IMR-90 (cell line): ENCODE measurements around the gene SLC12A4. TPM values are rescaled to one million over a fixed set of nuclear protein-coding genes. Genes with fewer than 3 reads are reported as not detected.

Experiments
- ATAC-seq: fragments of 200-7000 bp; cut with Tn5 transposase; 2 replicates; pipeline ENCODE4 v1.9.1; 2020; ENCODE audit warnings: low read depth, mild to moderate bottlenecking, moderate library complexity
- BruUV-seq: library from RNA; stranded (reverse); fragments of 400-500 nt; replicated peaks from 2 replicates; lab custom pipeline; 2021; lab: Mats Ljungman, UMichigan
- CTCF ChIA-PET: fragments of 300-600 bp; formaldehyde crosslinking; extraction: SDS; loops from one replicate; lab custom pipeline; 2021; ENCODE audit warnings: antibody characterized with exemption; lab: Yijun Ruan, JAX
- POLR2A ChIA-PET: fragments of 300-600 bp; sonication (Branson Sonifier 250); formaldehyde crosslinking; loops from one replicate; lab custom pipeline; 2022; ENCODE audit warnings: antibody characterized with exemption; ENCODE audit not compliant: unreplicated experiment; lab: Charles Lee
- DNase-seq: peaks from one replicate; pipeline ENCODE4 v3.0.0; 2013
- H2AFZ ChIP-seq: replicated peaks from 2 replicates; pipeline ENCODE3; 2013; ENCODE audit warnings: low read length, mild to moderate bottlenecking; ENCODE audit not compliant: poor library complexity
- H2AK5ac ChIP-seq: 2 replicates; pipeline ENCODE4 v1.6.1; 2013; ENCODE audit warnings: low read depth, low read length, inconsistent platforms
- H2AK9ac ChIP-seq: replicated peaks from 2 replicates; pipeline ENCODE3; 2013; ENCODE audit warnings: mild to moderate bottlenecking, low read depth, low read length, moderate library complexity; ENCODE audit not compliant: poor library complexity
- H2BK120ac ChIP-seq: 2 replicates; pipeline ENCODE4 v1.6.1; 2013; ENCODE audit warnings: low read depth, low read length, inconsistent platforms
- H2BK15ac ChIP-seq: 3 replicates; pipeline ENCODE4 v1.6.1; 2013; ENCODE audit warnings: low read depth, low read length, inconsistent platforms
- H2BK20ac ChIP-seq: 2 replicates; pipeline ENCODE4 v1.6.1; 2013; ENCODE audit warnings: low read depth, mild to moderate bottlenecking, inconsistent platforms, low read length, moderate library complexity
- H2BK5ac ChIP-seq: 2 replicates; pipeline ENCODE4 v1.6.1; 2013; ENCODE audit warnings: mild to moderate bottlenecking, low read depth, low read length, inconsistent platforms; ENCODE audit not compliant: poor library complexity, severe bottlenecking
- H3K14ac ChIP-seq: replicated peaks from 2 replicates; pipeline ENCODE4 v1.6.1; 2013; ENCODE audit warnings: low read depth, low read length, inconsistent platforms
- H3K18ac ChIP-seq: 2 replicates; pipeline ENCODE4 v1.6.1; 2013; ENCODE audit warnings: low read depth, low read length, control low read depth
- H3K23ac ChIP-seq: 2 replicates; pipeline ENCODE4 v1.6.1; 2013; ENCODE audit warnings: low read depth, low read length, inconsistent platforms
- H3K27ac ChIP-seq: 2 replicates; pipeline ENCODE4 v1.5.1; 2013; ENCODE audit warnings: mild to moderate bottlenecking, control low read depth, low read length; ENCODE audit not compliant: insufficient read depth
- H3K27me3 ChIP-seq: 2 replicates; pipeline ENCODE4 v1.6.1; 2013; ENCODE audit warnings: low read length; ENCODE audit not compliant: control insufficient read depth, insufficient read depth
- H3K36me3 ChIP-seq: 2 replicates; pipeline ENCODE4 v1.6.1; 2013; ENCODE audit warnings: low read length, mixed read lengths; ENCODE audit not compliant: control insufficient read depth, insufficient read depth
- H3K4ac ChIP-seq: 2 replicates; pipeline ENCODE4 v1.6.1; 2013; ENCODE audit warnings: low read depth, low read length, inconsistent platforms
- H3K4me1 ChIP-seq: 2 replicates; pipeline ENCODE4 v1.6.1; 2013; ENCODE audit warnings: low read length, mixed read lengths; ENCODE audit not compliant: control insufficient read depth, insufficient read depth
- H3K4me2 ChIP-seq: 2 replicates; pipeline ENCODE4 v1.6.1; 2013; ENCODE audit warnings: low read depth, mild to moderate bottlenecking, control low read depth, low read length, moderate library complexity
- H3K4me3 ChIP-seq: 2 replicates; pipeline ENCODE4 v1.5.1; 2013; ENCODE audit warnings: low read depth, mild to moderate bottlenecking, control low read depth, low read length, moderate library complexity; ENCODE audit not compliant: insufficient read depth
- H3K56ac ChIP-seq: 2 replicates; pipeline ENCODE4 v1.6.1; 2013; ENCODE audit warnings: low read length, inconsistent platforms; ENCODE audit not compliant: insufficient read depth; ENCODE audit errors: extremely low read depth
- H3K79me1 ChIP-seq, 2 experiments: 2 replicates each; pipeline ENCODE4 v1.6.1; 2013; ENCODE audit warnings: low read length in 2 of 2, inconsistent platforms in 1 of 2, low read depth in 1 of 2
- H3K9ac ChIP-seq: 2 replicates; pipeline ENCODE4 v1.6.1; 2013; ENCODE audit warnings: low read depth, low read length, control low read depth
- H3K9me1 ChIP-seq: 2 replicates; pipeline ENCODE4 v1.6.1; 2013; ENCODE audit warnings: low read length, inconsistent platforms; ENCODE audit not compliant: insufficient read depth
- H3K9me3 ChIP-seq: 2 replicates; pipeline ENCODE4 v1.6.1; 2013; ENCODE audit warnings: low read length; ENCODE audit not compliant: control insufficient read depth, insufficient read depth
- H4K20me1 ChIP-seq: 2 replicates; pipeline ENCODE4 v1.6.1; 2013; ENCODE audit warnings: low read length, inconsistent platforms; ENCODE audit not compliant: insufficient read depth
- H4K5ac ChIP-seq: 2 replicates; pipeline ENCODE4 v1.6.1; 2013; ENCODE audit warnings: mild to moderate bottlenecking, low read depth, low read length, control low read depth
- H4K8ac ChIP-seq, 2 experiments: 2 replicates each; pipeline ENCODE4 v1.6.1; 2013; ENCODE audit warnings: low read depth in 2 of 2, low read length in 2 of 2, control low read depth in 1 of 2, inconsistent platforms in 1 of 2
- H4K91ac ChIP-seq: 2 replicates; pipeline ENCODE4 v1.6.1; 2013; ENCODE audit warnings: low read depth, low read length, inconsistent platforms; ENCODE audit not compliant: insufficient read depth
- BHLHE40 ChIP-seq: fragments of 150-350 bp; IDR thresholded peaks from 2 replicates; pipeline ENCODE4 v1.6.1; 2016; ENCODE audit warnings: mild to moderate bottlenecking, low read depth, low read length
- CEBPB ChIP-seq: IDR thresholded peaks from 2 replicates; pipeline ENCODE4 v1.6.1; 2012; ENCODE audit warnings: low read depth, low read length, improper control_type of control experiment
- CHD1 ChIP-seq: IDR thresholded peaks from 2 replicates; pipeline ENCODE4 v1.6.1; 2012; ENCODE audit warnings: low read depth, low read length, improper control_type of control experiment
- CTCF ChIP-seq: conservative IDR thresholded peaks from 2 replicates; pipeline ENCODE4 v1.5.1; 2012; ENCODE audit warnings: mild to moderate bottlenecking, low read depth, low read length, improper control_type of control experiment
- FOS ChIP-seq: fragments of 150-350 bp; IDR thresholded peaks from 2 replicates; pipeline ENCODE4 v1.6.1; 2016; ENCODE audit warnings: low read depth, low read length
- MAFK ChIP-seq: IDR thresholded peaks from 2 replicates; pipeline ENCODE4 v1.6.1; 2012; ENCODE audit warnings: low read depth, low read length, improper control_type of control experiment
- MAZ ChIP-seq: IDR thresholded peaks from 2 replicates; pipeline ENCODE4 v1.6.1; 2012; ENCODE audit warnings: low read depth, mild to moderate bottlenecking, low read length, improper control_type of control experiment, moderate library complexity, borderline replicate concordance
- MXI1 ChIP-seq: IDR thresholded peaks from 2 replicates; pipeline ENCODE4 v1.6.1; 2012; ENCODE audit warnings: low read depth, mild to moderate bottlenecking, low read length, moderate library complexity, borderline replicate concordance
- NFE2L2 ChIP-seq: fragments of 150-350 bp; IDR thresholded peaks from 2 replicates; pipeline ENCODE4 v1.6.1; 2016; ENCODE audit warnings: low read depth, mild to moderate bottlenecking, low read length
- RAD21 ChIP-seq: IDR thresholded peaks from 2 replicates; pipeline ENCODE4 v1.6.1; 2012; ENCODE audit warnings: low read length, improper control_type of control experiment
- RCOR1 ChIP-seq: IDR thresholded peaks from 2 replicates; pipeline ENCODE4 v1.6.1; 2012; ENCODE audit warnings: mild to moderate bottlenecking, low read length, improper control_type of control experiment; ENCODE audit not compliant: insufficient replicate concordance
- RFX5 ChIP-seq: IDR thresholded peaks from 2 replicates; pipeline ENCODE4 v1.8.0; 2012; ENCODE audit warnings: low read depth, mild to moderate bottlenecking, low read length, moderate library complexity
- SMC3 ChIP-seq: fragments of 150-350 bp; IDR thresholded peaks from 2 replicates; pipeline ENCODE4 v1.6.1; 2016; ENCODE audit warnings: low read depth, mild to moderate bottlenecking, antibody characterized with exemption, low read length, moderate library complexity
- WGBS, 2 experiments: methylation state at CpG; one replicate each; pipeline versions ENCODE4 v1.1.5 to v1.1.7; 2013; ENCODE audit warnings: missing lambda C conversion rate in 2 of 2; ENCODE audit not compliant: insufficient read length in 1 of 2; ENCODE audit errors: extremely low coverage in 2 of 2; 5-methylcytosine and 5-hydroxymethylcytosine counted together
- dilution Hi-C: fragments of 300-500 bp; cut with HindIII; formaldehyde crosslinking; loops from one replicate; pipeline ENCODE4 v1.14.3; 2018; ENCODE audit warnings: low sequenced_read_pairs; ENCODE audit not compliant: unreplicated experiment
- in situ Hi-C: fragments of 300-500 bp; cut with MboI; formaldehyde crosslinking; loops from 3 replicates; pipeline ENCODE4 v1.14.3; 2019; ENCODE audit warnings: low sequenced_read_pairs, inconsistent platforms, mixed read lengths
- intact Hi-C: fragments of 100-400 bp; cut with micrococcal nuclease; formaldehyde crosslinking; loops from 2 replicates; pipeline ENCODE4 v1.10.0; 2022
- polyA plus RNA-seq, 3 experiments: library from polyadenylated mRNA; depleted of rRNA; stranded (reverse); fragments of >200 nt; gene quantifications; 2 replicates each; pipeline ENCODE4 v1.2.3, GENCODE V29; 2012; ENCODE audit warnings: low replicate concordance in 1 of 3
- total RNA-seq: library from RNA; depleted of rRNA; stranded (reverse); fragments of >200 nt; gene quantifications from 2 replicates; pipeline ENCODE4 v1.2.3, GENCODE V29; 2012

SLC12A4 gene
- total and polyA plus RNA-seq, 2 of the 4 experiments (the other 2 are of a cell fraction), result 36.6 to 132 TPM

- no peak for TF ChIP-seq RCOR1
These were observed 1.8 kb downstream of the SLC12A4 start (continued) for GRCh38 chr16:67966549-67967182.

GRCh38 chr16:67965668-67966548 lies 2.5 kb downstream of the SLC12A4 start:
- 40% methylated on average over 1 of the region's 11 CpGs; no CpG with 5 or more reads in 1 of the 2 experiments for WGBS, 2 experiments
- H2BK120ac ChIP-seq, result peak overlapping the region; percentile 78
- H3K4ac ChIP-seq, result peak overlapping the region; percentile 99
- CTCF ChIA-PET, result interaction anchor here (0.7 kb wide), 1 partner anchor 149 kb away, joined by 3 read pairs; no protein-coding TSS in a partner anchor
- H4K91ac ChIP-seq, result peak overlapping the region; percentile 95
- H2BK15ac ChIP-seq, result peak overlapping the region; percentile 2; the same call in 1 of the 3 replicates
- peaks cover 39% of the 10 kb centered on the region for H3K4me1 ChIP-seq
- peak overlapping the region; percentile 99; the same call in 1 of the 2 replicates for H2AK5ac ChIP-seq
- peak overlapping the region; percentile 43; the same call in 1 of the 2 replicates for H2BK20ac ChIP-seq
- in situ Hi-C loops (no loop called here), intact Hi-C loops (loop anchor here (10.0 kb wide), 1 partner anchor 259 kb away; no protein-coding TSS in a partner anchor), dilution Hi-C loops (no loop called here)
- DNase-seq, result no peak
- peak overlapping the region; percentile 79 for H4K5ac ChIP-seq
- H3K56ac ChIP-seq, result peak overlapping the region; percentile 14; the same call in 1 of the 2 replicates
- H3K79me1 ChIP-seq, result peaks cover 24 to 74% of the 10 kb centered on the region in 2 experiments
- no peak for ATAC-seq
- POLR2A ChIA-PET, result interaction anchor here (0.5 kb wide), 1 partner anchor 19 kb away, joined by 3 read pairs; no protein-coding TSS in a partner anchor
- BruUV-seq, result no TSS peak
- H3K4me3 ChIP-seq, result peak overlapping the region; percentile 100
- H3K9me1 ChIP-seq, result peaks cover 47% of the 10 kb centered on the region
- no peaks in the 10 kb centered on the region for H3K27me3 ChIP-seq
- H2BK5ac ChIP-seq, result peak overlapping the region; percentile 92
- H3K27ac ChIP-seq, result peak overlapping the region; percentile 99
- peaks cover 68% of the 10 kb centered on the region for H4K20me1 ChIP-seq
- H3K14ac ChIP-seq, result peak overlapping the region; percentile 95
- peaks cover 37% of the 10 kb centered on the region for H3K36me3 ChIP-seq
- no peaks in the 10 kb centered on the region for H3K9me3 ChIP-seq
- peak overlapping the region; percentile 98 for H3K23ac ChIP-seq
- peak overlapping the region; percentile 53 for H3K18ac ChIP-seq
- H3K4me2 ChIP-seq, result peak overlapping the region; percentile 93
- H4K8ac ChIP-seq, result peak overlapping the region; percentile 33 to 78; a peak in 3 of 4 replicates
- peak overlapping the region; percentile 100 for H2AK9ac ChIP-seq
- H3K9ac ChIP-seq, result peak overlapping the region; percentile 100
- H2AFZ ChIP-seq, result peak overlapping the region; percentile 57
- no peak for TF ChIP-seq MAZ
- TF ChIP-seq BHLHE40, result no peak
- no peak for TF ChIP-seq RFX5
- no peak for TF ChIP-seq MAFK
- no peak for TF ChIP-seq RAD21
- no peak for TF ChIP-seq CEBPB
- TF ChIP-seq NFE2L2, result no peak
- TF ChIP-seq MXI1, result no peak
- no peak for TF ChIP-seq CHD1
- TF ChIP-seq FOS, result no peak
- TF ChIP-seq RCOR1, result no peak
- no peak for TF ChIP-seq CTCF
- TF ChIP-seq SMC3, result no peak
